SHP77 treated with DMSO at 0.1 percent for 48 hours (cell line): Measurements from ENCODE around the gene AP2M1.

Experiments
- DNase-seq: peaks from one replicate; lab custom pipeline; 2025; lab: John Stamatoyannopoulos, UW

AP2M1 gene

DNA sequence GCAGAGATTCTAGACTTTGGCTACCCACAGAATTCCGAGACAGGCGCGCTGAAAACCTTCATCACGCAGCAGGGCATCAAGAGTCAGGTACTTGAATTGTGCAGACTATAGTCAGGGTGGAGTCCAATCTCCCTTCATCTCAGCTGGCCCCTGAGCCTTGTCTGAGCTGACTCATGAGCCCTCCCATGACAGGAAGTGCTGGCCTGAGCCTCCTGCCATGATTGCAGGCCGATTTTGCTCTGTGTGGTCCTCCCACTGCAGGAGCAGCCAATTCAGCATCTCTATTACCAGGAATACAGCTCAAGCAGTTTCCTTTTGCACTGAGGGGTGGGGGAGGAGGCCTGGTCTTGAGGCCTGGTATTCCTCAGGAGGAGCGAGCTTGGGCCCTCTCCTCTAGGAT, 5.5 kb downstream of the AP2M1 start:
- no peak for DNase-seq

GRCh38 chr3:184181596-184181995, 6.9 kb downstream of the AP2M1 start:
- no peak for DNase-seq

GRCh38 chr3:184183679-184184078, 9.0 kb downstream of the AP2M1 start:
- DNase-seq: no peak

DNA sequence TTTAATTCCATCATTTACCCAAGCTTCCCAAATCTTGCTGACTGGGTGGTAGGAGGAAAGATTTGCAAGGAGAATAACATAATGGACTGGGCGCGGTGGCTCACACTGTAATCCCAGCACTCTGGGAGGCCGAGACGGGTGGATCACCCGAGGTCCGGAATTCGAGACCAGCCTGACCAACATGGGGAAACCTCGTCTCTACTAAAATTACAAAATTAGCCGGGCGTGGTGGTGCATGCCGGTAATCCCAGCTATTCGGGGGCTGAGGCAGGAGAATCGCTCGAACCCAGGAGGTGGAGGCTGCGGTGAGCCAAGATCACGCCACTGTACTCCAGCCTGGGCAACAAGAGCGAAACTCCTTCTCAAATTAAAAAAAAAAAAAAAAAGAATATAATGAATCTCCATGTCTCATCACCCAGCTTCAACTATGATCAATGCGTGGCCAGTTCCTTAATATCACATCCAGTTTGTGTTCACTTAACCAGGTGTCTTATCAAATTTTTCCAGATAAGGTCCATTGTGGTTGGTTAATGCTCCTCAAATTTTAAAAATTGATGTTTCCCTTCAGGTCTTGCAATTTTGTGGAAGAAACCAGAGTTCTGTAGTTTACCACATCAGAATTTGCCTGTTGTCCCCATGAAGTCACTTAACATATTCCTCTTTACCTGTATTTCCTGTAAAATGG, 10.0 kb downstream of the AP2M1 start:
- no peak for DNase-seq

DNA sequence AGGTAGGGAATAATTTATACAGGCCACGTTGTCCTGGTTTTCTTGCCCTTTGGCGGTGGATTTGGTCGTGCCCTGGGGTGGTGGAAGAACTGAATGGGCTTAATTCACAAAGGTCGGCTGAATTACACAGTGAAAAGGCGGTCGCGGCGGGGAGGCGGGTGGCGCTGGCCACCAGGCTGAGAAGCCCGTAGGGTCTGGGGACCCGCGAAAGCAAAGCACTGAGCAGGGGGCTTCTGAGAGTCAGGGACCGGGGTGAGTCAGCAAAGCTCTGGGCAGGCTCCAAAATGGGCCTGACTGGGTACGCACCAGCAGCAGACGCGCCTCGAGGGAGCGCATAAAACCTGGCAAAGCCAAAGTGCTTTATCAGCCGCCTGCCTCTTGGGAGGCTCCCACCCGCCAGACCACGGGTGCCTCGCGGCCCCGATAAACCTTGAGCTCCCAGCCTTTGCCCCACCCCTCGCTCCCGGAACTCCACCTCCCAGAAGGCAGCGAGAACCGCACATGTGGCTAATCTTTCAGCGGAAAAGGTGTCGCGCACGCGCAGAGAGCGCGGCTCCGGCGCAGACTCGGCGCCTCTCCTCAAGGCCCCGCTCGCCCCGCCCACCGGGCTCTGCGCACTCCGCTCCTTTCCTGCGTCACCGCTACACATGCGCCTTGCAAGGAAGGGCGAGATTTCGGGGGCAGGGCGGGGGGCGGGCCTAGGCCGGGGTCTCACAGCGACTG, 11.0 kb downstream of the AP2M1 start:
- peak; percentile 96 for DNase-seq

GRCh38 chr3:184186184-184186901, 11.7 kb downstream of the AP2M1 start, which contains the start of gene ABCF3:
Gene ABCF3, plus strand, starts transcription at chr3:184186199. Its CDS starts 9 bp downstream, at chr3:184186208.
- no peak for DNase-seq

DNA sequence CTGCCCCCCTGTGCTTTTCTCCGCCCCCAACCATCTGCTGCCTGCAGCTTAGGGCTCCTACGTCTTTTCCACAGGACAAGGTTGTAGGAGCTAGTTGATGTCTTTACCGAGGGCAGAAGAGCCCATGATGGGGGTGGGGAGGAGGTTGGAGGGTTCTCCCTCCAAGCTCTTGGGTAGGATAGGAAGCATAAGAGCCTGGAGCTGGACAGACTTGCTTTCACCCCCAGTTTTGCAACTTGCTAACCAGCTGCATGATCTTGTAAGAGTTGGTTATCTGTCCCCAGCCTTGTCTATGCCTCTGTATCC, 12.2 kb downstream of the AP2M1 start:
- DNase-seq: no peak

GRCh38 chr3:184188080-184188479, 13.4 kb downstream of the AP2M1 start:
- DNase-seq: no peak

DNA sequence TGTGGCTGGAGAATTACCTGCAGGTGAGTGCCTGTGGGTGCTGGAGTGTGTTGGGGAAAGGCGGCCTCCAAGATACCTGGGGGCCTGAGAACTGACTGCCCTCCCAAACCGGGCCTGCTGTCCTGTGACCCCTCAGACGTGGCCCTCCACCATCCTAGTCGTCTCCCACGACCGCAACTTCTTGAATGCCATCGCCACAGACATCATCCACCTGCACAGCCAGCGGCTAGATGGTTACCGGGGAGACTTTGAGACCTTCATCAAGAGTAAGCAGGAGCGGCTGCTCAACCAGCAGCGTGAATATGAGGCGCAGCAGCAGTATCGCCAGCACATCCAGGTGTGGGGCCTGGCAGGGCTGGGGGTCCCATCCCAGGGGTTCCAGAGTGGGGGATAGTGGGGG, 14.8 kb downstream of the AP2M1 start:
- no peak for DNase-seq

- DNase-seq: no peak
These were observed 18.2 kb downstream of the AP2M1 start for GRCh38 chr3:184192889-184193288.

DNA sequence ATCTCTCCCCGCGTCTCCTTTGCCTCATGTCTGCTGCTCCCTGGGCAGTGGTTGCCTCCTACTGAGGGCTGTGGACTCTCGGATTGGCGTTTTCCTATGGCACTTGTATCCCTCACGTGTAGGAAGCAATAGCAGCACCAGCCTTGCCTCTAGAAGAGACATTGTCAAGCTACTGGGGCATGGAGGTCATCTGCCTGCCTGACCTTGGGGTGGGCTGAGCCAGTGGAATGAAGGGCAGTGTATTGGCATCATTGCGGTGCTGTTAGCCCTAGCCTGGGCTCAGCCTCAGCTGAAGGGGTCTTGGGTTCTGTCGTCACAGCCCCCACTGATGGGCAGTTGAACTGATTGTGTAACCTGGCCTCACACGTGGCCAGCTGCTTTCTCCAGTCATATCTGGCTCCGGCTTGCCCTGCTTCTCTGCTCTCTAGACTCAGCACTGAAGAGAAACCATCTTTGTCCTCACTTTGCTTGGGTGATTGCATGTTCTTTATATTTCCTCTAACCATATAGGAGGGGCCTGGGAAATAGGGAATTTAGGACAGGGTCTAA, 19.4 kb downstream of the AP2M1 start:
- no peak for DNase-seq

DNA sequence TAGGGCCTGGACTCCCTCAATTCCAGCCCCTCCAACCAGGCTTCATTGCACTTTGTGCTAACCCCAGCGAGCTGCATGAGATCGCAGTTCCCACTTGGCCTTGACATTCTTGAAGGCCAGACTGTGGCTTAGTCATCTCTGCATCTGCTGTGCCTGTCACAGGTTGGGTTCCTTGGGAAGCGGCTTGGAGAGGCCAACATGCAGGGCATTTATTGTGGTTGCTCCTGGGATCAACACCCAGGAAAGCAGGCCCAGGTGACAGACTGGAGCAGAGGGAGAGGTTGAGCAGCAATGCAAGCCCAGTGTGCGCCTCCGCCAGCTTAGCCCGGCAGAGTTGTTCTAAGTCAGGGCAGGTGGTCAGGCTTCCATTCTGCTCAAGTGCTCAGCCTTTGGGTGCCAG, 21.9 kb downstream of the AP2M1 start:
- peak; percentile 27 for DNase-seq

DNA sequence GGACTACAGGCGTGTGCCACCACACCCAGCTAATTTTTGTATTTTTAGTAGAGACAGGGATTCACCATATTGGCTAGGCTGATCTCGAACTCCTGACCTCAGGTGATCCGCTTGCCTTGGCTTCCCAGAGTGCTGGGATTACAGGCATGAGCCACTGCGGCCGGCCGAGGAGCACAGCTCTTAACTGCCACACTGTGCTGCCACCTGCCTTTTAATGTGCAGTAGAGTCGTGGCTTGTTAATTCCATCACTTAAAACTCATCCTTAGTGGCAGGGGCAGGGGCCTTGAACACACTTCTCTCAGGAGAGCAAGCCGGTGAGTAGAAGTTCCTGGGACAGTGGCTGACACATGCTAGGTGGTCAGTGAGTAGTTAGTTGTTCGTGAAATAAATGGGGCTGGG, 23.9 kb downstream of the AP2M1 start:
- no peak for DNase-seq

GRCh38 chr3:184200825-184201224, 26.2 kb downstream of the AP2M1 start:
- DNase-seq: no peak

DNA sequence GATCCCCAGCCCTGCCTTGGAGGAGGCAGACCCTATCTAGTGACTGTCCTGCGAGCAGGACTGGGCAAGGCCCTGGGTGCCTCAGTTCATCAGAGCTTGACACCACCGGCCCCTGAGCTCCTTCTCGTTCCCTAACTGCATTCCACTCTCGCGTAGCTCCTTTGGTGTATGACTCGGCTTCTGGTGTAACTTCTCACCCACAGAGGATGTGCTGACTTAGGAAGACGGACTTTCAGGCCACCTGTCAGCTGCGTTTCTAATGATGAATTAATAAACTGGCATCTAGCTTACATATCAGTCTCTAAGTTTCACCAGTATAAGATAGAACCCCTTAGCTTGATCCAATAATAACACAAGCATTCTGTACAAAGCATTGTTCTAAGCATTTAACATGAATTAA, 28.9 kb downstream of the AP2M1 start:
- no peak for DNase-seq

GRCh38 chr3:184209146-184209923, 34.7 kb downstream of the AP2M1 start:
- DNase-seq: no peak

DNA sequence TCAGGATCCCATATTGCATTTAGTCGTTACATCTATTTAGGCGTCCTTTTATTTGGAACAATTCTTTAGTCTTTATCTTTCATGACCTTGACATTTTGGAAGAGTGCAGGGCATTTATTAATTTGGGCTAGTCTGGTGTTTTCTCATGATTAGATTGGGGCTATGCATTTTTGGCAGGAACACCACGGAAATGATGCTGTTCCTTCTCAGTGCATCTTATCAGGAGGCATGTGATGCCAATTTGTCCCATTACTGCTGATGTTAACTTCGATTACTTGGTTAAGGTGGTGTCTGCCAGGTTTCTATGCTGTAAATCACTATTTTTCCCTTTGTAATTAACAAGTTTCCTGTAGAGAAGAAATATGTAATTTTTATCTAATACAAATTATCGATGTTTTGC, 36.6 kb downstream of the AP2M1 start:
- no peak for DNase-seq

DNA sequence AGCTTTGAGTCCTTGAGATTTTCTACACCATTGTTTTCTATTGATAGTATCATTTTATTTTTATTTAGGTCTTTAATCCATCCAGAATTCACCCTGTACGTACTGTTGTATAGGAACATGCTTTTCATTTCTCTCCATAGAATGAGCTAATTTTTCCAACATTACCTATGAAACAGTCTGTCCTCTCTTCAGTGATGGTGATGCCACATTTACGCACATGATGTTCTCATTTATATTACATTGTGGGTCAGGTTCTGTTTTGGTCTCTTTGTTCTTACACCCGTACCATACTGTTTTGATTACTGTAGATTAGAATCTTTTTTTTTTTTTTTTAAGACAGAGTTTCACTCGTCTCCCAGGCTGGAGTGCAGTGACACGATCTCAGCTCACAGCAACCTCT, 37.1 kb downstream of the AP2M1 start:
- DNase-seq: no peak

GRCh38 chr3:184218814-184219213, 44.2 kb downstream of the AP2M1 start:
- no peak for DNase-seq

GRCh38 chr3:184222521-184222920, 47.9 kb downstream of the AP2M1 start:
- no peak for DNase-seq

- no peak for DNase-seq
These were observed 49.3 kb downstream of the AP2M1 start for GRCh38 chr3:184223946-184224345.

GRCh38 chr3:184227481-184227935, 52.9 kb downstream of the AP2M1 start:
- no peak for DNase-seq
